Measurements from ENCODE around the gene B4GALNT2.
"Not testable (repeated sequence)": the region's sequence is repeated elsewhere in the genome, so short reads cannot be mapped to it uniquely, and the experiment has no call there.

The B4GALNT2 gene, protein sequence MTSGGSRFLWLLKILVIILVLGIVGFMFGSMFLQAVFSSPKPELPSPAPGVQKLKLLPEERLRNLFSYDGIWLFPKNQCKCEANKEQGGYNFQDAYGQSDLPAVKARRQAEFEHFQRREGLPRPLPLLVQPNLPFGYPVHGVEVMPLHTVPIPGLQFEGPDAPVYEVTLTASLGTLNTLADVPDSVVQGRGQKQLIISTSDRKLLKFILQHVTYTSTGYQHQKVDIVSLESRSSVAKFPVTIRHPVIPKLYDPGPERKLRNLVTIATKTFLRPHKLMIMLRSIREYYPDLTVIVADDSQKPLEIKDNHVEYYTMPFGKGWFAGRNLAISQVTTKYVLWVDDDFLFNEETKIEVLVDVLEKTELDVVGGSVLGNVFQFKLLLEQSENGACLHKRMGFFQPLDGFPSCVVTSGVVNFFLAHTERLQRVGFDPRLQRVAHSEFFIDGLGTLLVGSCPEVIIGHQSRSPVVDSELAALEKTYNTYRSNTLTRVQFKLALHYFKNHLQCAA

DNA sequence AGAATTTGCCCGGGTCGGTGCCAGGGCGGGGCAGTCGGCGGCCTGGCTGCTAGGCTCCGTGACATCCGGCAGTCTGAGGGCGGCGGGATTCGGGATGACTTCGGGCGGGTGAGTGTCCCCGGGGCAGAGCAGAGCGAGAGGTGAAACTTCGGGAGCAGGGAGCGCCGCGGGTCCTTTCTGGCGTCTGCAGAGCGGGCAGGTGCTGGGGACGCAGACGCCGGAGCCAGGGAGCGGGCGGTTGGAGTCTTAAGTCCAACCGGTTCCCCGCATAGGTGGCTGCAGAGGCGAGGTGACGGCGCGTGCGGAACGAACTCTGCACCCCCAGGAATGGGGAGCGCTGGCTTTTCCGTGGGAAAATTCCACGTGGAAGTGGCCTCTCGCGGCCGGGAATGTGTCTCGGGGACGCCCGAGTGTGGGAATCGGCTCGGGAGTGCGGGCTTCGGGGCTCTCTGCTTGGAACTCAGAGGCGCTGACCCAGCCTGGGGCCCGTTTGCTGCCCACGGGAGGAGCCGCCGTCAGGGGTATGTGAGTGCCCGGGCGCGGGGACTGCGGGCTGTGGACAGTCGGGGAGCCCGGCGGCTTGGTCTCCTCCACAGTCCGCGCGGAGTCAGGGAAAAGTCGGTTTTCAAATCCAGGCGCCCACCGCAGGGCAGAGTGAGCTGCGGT is at the start of gene B4GALNT2:
B4GALNT2 (plus strand) TSS at position 71 of the 666 bp plus-strand sequence; CDS start at position 95, 24 bp downstream.
- no peak for DNase-seq

DNA sequence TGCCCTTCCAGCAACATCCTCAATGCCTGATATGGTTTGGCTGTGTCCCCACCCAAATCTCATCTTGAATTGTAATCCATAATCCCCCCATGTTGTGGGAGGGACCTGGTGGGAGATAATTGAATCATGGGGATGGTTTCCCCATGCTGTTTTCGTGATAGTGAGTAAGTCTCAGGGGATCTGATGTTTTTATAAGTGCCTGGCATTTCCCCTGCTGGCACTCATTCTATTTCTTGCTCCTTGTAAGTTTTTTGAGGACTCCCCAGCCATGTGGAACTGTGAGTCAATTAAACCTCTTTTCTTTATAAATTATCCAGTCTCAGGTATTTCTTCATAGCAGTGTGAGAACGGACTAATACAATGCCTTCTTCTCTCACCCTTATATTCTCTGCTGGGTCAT is 47.5 kb upstream of the B4GALNT2 start:
- not testable (repeated sequence) for DNase-seq

DNA sequence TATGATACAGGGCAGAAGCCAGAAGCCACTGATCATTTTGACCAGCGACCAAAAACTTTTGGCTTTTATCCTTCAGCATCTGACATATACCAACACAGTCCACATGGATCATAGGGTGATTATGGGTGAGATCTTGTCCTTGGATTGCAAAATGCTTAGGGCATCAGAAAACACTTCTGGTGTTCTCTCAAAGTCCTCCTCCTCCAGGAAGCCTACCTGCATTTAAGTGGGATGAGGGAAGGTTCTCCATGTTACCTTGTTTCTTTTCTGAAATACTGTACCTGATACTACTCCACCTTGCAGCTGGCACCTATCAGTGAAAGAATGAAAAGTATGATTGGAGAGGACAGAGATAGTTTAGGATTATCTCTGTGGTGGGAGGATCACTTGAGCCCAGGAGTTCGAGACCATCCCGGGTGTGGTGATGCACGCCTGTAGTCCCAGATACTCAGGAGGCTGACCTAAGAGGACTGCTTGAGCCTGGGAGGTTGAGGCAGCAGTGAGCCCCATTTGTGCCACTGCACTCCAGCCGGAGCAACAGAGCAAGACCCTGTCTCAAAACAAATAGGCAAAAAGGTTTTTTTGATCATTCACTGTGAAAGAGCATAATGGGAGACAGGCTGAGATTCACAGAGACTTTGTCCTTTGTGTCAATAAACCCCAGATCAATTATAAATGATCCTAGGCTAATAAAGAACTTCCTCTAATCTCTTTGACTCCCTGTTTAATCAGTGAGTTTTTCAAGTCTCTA is 46.8 kb upstream of the B4GALNT2 start:
- no peak for DNase-seq

DNA sequence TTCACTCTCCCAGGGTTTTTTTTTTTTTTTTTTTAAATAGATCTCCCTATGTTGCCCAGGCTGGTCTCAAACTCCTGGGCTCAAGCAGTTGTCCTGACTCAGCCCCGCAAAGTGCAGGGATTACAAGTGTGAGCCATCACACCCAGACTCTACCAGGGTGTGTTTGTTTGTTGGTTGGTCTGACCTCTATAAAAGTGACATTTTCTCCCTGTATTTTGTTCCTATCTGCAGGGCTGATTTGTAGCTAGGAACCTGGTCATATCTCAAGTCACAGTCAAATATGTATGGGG is 46.3 kb upstream of the B4GALNT2 start:
- no peak for DNase-seq

DNA sequence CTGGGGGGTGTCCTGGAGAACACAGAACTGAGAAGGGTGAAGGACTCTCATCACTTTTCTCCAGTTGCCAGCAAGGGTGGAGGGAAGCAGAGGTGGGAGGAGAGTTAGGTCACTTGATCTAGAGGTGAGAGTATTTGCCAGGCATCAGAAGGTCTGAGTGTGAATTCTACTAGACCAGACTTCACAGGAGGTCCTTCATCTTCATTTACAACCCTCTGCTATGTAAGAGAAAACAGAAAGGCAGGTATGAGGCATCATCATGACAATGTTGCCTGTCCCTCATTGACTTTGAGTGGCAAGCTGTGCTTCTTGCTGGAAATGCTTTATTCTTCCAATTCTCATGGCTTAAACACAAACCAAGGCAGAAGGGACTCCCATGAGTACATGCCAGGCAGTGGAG is 45.9 kb upstream of the B4GALNT2 start:
- DNase-seq: no peak

DNA sequence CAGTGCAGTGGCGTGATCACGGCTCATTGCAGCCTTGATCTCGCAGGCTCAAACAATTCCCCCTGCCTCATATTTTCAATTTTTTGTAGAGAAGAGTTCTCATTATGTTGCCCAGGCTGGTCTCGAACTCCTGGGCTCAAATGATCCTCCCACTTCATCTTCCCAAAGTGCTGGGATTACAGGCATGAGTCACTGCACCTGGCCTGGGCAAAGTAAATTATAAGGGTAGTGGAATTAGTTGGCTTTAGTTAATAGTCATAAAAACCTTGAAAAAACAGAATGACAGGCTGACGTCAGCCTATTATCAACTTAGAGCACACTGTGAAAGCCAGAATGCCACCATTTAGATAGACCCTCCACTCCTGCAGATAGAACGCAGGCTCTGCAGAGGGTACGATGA is 43.5 kb upstream of the B4GALNT2 start:
- DNase-seq: no peak

DNA sequence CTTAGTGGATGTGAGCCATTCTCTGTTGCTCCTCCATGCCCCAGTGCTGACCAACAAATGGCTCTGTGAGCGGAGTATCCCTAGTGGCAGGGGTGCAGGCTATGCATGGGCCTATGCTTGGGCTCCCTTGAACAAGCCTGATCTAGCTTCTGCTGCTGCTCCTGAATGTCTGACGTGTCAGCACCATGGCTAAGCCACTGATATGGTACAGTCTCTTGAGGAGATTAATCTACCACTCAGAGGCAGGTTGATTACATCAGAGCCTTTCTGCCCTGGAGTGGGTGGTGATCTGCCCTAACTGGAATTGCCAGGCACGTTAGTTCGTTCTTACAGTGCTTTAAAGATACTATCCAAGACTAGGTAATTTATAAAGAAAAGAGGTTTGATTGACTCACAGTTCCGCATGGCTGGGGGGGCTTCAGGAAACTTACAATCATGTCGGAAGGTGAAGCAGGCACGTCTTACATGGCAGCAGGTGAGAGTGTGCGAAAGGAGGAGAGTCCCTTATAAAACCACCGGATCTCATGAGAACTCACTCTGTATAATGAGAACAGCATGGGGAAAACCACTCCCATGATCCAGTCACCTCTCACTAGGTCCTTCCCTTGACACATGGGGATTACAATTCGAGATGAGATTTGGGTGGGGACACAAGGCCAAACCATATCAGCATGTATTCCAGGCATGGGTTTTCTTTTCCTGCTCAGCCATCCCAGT is 41.5 kb upstream of the B4GALNT2 start:
- DNase-seq: no peak

DNA sequence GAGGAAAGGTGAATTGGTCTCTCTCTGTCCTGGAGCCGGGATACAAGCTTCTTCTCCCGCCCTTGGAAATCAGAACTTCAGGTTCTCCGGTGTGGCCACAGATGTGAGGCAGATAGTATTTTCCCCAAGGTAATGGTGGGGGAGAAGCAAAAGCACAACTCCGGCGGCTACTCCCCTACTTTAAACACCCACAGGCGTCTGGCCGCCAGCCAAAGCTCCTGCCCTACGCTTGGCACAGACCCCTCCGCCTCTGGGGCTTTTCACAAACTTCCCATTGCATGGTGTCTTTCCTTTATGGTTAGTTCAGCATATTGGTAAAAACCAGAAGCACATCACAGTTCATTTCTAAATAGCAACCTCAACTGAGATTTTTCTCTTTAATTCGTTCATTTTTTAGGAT is 39.4 kb upstream of the B4GALNT2 start:
- DNase-seq: no peak

DNA sequence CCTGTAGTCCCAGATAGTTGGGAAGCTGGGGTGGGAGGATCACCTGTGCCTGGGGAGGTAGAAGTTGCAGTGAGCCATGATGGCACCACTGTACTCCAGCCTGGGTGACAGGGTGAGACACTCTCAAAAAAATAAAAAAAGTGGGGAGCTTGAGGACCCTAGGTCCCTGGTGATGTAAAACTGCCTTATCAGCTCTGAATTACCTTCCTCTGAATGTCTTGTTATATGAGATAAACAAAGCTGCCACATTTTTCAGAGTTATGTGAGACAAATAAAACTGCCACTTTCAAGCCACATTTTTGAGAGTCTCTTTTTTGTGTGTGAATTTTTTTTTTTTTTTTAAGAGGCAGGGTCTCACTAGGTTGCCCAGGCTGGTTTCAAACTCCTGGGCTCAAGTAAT is 32.0 kb upstream of the B4GALNT2 start:
- DNase-seq: no peak

DNA sequence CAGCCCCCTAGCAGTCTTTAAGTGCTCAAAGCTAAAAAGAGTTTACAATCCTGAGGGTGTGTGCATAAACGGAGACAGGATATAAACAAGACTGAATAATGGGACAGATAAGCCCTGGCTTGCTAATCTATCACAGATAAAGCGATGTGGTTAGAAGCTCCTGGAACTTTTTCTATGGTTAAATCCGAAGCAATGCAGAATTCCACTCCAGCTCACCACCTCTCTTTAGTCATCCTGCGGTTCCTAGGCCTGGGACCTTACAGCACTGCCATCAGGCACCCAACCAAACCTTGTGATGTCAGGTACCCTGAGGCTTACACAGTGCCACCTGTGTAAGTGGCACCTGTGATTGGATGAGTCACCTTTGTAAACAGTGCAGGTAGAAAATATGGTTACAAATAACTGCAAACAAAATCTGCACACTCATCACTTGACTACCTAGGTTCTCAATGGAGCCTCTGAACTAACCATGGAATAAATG is 31.5 kb upstream of the B4GALNT2 start:
- no peak for DNase-seq

DNA sequence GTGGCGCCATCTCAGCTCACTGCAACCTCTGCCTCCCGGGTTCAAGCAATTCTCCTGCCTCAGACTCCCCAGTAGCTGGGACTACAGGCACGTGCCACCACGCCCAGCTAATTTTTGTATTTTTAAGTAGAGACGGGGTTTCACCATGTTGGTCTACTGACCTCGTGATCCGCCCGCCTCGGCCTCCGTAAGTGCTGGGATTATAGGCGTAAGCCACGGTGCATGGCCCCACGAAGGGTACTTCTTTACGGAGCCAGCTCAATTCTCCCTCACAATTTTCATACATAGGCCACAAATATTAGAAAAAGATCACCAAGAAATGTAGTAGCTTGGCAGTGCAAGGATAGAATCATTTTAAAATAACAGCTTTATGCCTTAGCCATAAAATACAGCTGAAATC is 29.2 kb upstream of the B4GALNT2 start:
- DNase-seq: not testable (repeated sequence)

DNA sequence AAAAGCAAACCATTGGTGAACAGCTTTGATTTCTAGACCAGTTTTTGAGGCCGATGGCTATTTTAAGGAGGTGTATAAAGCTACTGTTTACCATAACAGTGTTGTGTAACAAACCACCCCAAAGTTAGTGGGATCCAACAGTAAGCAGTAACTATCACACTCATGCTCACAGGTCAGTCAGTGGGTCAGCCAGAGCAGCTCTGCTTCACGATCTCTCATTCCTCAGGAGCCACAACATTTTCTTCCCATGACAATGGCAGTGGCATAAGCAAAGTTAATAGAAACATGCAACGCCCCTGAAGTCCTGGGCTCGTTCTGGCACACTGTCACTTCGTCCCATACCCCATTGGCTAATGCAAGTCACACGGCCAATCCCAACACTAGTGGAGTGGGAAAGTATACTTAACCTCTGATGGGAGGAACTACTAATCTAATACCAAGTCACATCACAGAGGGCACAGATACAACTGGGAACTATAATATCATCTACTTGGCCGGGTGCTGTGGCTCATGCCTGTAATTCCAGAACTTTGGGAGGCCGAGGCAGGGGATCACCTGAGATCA is 28.0 kb upstream of the B4GALNT2 start:
- no peak for DNase-seq

DNA sequence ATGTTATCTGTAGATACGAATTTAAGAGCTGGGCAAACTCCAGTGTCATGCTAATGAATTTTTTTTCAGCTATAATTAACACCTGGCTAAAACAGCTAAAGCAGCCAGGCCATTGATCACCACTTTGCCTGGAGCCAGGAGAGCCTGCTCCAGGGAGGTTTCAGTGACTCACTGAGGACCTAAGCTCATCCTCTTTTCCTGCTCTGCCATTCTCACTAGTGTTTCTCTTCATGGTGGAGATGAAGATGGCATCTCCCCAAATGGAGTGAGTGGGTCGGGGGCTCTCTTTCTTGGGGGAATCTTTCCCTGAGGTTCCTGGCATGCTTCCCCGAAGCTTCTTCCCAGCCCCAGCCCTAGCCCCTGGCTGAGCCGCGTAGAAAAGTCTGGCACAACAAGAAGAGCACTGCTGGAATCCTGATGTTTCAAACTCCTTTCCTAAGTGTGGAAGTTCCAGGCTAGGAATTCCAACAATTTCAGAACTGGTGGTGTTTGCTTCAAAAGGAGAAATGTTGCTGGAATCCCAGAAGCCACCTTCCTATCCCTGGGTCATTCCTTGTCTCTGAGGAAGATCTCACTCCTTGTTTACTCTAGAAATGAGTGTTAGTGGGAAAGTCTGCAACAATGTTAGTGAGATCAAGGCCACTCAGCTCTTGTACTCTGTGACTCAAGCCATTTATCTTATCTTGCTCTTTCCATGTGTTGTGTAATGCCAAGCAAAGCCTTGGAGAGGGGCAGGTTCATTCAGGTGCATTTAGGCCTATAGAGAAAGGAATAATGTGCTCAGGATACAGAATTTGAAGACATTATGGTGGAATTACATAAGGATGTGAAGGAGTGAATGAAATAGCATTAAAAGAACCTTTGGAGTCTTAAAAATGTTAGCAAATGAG is 26.0 kb upstream of the B4GALNT2 start:
- DNase-seq: no peak

DNA sequence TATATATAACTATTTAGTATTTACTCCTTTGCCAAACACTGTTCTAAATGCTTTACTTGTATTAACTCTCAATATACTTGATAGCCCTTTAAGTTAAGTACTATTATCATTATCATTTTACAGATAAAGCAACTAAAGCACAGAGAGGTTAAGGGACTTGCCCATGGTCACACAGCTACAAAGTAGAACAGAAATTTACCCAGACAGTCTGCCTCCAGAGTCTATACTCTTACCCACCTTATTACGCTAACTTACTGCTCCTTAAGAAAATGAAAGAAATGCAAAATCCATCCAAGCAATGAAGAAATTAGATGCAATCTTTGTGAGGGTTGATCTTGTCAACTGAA is 25.4 kb upstream of the B4GALNT2 start:
- DNase-seq: no peak

DNA sequence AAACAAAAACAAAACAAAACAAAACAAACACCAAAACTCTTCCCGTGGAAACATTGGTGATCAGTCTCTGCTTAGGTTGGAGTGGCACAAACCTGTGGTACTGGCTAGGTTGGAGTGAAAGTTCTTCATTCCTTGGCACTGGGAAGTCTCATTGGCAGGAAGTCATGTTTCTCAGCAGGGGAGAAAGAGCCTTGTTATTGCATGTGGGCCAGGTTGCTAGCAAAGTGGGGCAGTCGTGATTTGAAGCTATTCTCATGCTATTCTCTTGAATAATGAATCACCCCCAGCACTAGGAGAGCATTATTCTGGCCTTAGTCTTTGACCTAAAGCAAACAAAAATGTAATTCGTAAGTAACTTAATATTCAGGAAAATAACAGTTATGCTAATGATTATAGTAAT is 24.3 kb upstream of the B4GALNT2 start:
- DNase-seq: no peak

DNA sequence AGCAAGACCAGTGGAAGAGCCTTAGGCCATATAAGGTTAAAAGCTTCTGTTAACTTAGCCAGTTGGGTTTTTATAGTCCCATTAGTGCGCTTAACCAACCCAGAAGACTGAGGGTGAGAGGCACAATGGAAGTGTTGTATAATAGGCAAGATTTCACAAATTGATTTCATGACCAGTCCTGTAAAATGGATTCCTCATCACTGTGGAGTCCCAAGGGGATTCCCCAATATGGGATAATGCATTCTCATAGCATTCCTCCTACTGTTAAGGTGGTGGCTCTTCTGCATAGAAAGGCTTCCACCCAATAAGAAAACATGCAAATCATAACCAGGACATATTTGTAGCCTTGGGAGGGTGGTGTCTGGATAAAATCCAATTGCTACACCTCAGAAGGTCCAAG is 22.1 kb upstream of the B4GALNT2 start:
- no peak for DNase-seq

DNA sequence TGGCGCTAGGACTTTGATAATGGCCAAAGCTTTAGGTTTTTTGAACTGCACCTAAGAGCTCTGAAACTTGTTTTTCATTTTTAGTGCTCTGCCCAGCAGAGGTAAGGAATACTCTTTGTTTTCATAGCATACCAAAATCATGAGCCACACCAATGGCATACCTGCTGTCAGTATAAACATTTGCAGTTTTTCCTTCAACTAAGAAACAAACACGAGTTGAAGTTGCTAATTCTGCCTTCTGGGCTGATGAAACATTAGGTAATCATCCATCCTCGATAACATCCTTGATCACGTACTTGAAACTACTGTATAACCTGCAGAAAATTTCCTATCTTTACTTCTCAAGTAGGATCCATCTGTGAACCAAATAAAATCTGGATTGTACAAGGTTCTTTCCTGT is 20.6 kb upstream of the B4GALNT2 start:
- no peak for DNase-seq

DNA sequence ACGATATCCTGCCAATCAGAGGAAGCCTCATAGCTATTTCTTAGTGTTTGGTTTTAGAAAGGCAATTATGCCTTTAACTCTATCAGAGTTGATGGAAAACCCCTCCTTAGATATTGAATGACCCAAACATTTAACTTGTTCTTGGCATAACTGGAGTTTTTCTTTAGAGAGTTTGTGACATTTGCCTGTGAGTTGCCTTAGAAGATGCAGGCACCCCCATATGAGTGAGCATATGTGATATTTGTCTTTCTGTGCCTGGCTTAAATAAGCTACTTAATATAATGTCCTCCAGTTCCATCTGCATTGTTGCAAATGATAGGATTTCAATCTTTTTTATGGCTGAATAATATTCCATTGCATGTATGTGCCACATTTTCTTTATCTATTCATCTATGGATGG is 19.6 kb upstream of the B4GALNT2 start:
- no peak for DNase-seq

DNA sequence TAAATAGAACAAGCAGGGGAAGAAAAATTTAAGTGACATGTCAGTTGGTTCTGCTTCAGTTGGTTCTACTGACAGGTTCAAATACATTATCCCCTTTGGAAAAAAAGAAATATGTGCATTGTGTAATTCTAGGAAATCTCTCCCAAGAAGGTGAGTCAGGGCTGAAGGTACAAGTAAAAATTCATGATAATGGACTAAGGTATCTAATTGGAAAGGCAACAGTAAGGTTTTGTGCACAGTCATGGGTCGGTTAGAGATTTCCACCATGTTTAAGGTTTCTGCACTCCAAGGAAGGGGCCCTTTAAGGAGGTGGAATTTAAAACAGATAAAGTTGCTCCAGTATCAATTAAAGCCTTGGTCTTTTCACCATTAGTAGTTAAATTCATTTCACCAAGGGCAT is 17.9 kb upstream of the B4GALNT2 start:
- DNase-seq: no peak

DNA sequence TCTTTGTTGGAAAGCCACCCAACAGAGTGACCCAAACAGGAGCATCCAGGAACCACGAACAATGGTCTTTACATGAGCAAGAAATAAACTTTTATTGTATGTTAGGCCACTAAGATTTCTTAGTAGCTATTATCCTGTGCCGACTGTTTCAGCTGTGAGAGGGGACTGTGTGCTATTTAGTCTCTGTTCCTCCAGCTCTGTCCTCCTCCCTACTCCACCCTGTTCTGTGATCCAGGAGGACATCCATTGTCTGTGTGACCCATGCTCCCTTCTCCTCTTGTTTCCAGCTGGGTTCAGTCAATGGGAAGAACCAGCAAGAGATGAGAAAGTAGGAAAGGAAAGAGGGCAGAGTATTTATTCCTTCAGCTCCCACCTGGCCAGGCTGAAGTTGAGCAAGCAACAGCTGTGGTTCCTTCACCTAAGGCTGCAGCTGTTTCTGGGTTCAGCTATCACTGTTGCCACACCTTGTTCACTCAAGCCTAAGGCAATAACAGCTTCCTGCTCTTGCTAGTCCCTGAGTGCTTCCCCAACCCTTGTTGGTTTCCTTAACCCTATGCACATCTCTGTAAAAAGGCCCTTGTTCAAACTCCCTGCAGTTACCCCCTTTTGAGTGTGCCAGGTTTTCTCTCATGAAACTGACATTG is 14.9 kb upstream of the B4GALNT2 start:
- DNase-seq: no peak

DNA sequence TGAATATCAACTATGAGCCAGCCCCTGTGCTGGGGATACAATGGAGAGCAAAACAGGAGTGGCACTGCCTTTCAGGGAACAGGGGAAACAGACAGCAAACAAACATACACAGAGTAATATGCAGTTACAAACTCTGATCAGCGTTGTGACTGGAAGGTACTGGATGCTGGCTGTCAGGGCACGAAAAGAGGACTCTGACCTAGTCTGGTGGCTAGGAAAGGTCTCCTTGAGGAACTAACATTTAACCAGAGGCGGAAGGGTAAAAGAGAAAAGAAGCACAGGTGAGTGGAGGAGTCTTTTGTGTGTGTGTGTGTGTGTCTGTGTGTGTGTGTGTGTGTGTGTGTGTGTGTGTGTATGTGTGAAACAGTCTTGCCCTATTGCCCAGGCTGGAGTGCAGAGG is 12.4 kb upstream of the B4GALNT2 start:
- DNase-seq: no peak

Data from MV-4-11 (cell line).